Parathyroid adenoma (tissue), 2 donors: ENCODE results near the gene RANBP9.

Source experiments
- H2AFZ ChIP-seq: fragments of 300-600 bp; sonication (generic); one replicate; pipeline ENCODE4 v1.7.0; 2017; ENCODE audit warnings: antibody characterized with exemption, mild to moderate bottlenecking
- H3K27ac ChIP-seq: fragments of 300-600 bp; sonication (generic); one replicate; pipeline ENCODE4 v1.7.0; 2017
- H3K27me3 ChIP-seq: fragments of 300-600 bp; sonication (generic); one replicate; pipeline ENCODE4 v1.7.0; 2017; ENCODE audit warnings: low read length; ENCODE audit not compliant: control insufficient read depth, insufficient read depth
- H3K36me3 ChIP-seq: fragments of 300-600 bp; sonication (generic); one replicate; pipeline ENCODE4 v1.7.0; 2017; ENCODE audit warnings: low read length; ENCODE audit not compliant: control insufficient read depth, insufficient read depth
- H3K4me1 ChIP-seq: fragments of 300-600 bp; sonication (generic); one replicate; pipeline ENCODE4 v1.7.0; 2017; ENCODE audit warnings: control low read depth
- H3K4me2 ChIP-seq: fragments of 300-600 bp; sonication (generic); one replicate; pipeline ENCODE4 v1.7.0; 2017; ENCODE audit warnings: low read length
- H3K4me3 ChIP-seq: fragments of 300-600 bp; sonication (generic); one replicate; pipeline ENCODE4 v1.7.0; 2017; ENCODE audit warnings: low read depth, low read length
- H3K79me2 ChIP-seq: fragments of 300-600 bp; sonication (generic); one replicate; pipeline ENCODE4 v1.7.0; 2017; ENCODE audit warnings: control low read depth
- H3K9ac ChIP-seq: fragments of 300-600 bp; sonication (generic); one replicate; pipeline ENCODE4 v1.7.0; 2017; ENCODE audit warnings: mild to moderate bottlenecking
- H3K9me3 ChIP-seq: fragments of 300-600 bp; sonication (generic); one replicate; pipeline ENCODE4 v1.7.0; 2017; ENCODE audit warnings: low read length; ENCODE audit not compliant: control insufficient read depth
- TF ChIP-seq, protein P1 (sequence below): fragments of 300-600 bp; sonication (generic); IDR thresholded peaks from one replicate; pipeline ENCODE4 v1.7.0; 2017; ENCODE audit warnings: antibody characterized with exemption, mild to moderate bottlenecking
- donor health status: primary hyperparathyroidism.

RANBP9 gene

DNA sequence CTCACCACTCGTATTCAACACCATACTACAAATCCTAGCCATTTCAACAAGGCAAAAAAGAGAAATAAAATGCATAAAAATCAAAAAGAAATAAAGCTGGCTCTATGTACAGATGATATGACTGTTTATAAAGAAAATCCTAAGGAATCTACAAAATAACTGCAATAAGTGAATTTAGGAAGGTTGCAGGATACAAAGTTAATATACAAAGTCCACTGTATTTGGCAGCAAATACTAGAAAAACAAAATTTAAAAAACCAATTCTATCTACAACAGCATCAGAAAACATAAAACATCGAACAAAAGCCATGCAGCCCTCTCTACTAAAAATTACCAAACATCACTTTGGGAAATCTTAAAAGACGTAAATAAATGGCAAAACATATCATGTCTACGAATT lies 47.6 kb downstream of the RANBP9 start:
- Histone ChIP-seq H3K36me3 (no peaks in the 10 kb centered on the region), H3K27ac (no peak overlapping the region), H3K4me3 (no peak overlapping the region), H3K4me2 (no peak overlapping the region), H3K9ac (no peak overlapping the region), H3K9me3 (no peaks in the 10 kb centered on the region), H3K4me1 (no peaks in the 10 kb centered on the region), H3K79me2 (peaks cover 26% of the 10 kb centered on the region), H3K27me3 (no peaks in the 10 kb centered on the region), H2AFZ (no peak overlapping the region)
- TF ChIP-seq, protein P1, sequence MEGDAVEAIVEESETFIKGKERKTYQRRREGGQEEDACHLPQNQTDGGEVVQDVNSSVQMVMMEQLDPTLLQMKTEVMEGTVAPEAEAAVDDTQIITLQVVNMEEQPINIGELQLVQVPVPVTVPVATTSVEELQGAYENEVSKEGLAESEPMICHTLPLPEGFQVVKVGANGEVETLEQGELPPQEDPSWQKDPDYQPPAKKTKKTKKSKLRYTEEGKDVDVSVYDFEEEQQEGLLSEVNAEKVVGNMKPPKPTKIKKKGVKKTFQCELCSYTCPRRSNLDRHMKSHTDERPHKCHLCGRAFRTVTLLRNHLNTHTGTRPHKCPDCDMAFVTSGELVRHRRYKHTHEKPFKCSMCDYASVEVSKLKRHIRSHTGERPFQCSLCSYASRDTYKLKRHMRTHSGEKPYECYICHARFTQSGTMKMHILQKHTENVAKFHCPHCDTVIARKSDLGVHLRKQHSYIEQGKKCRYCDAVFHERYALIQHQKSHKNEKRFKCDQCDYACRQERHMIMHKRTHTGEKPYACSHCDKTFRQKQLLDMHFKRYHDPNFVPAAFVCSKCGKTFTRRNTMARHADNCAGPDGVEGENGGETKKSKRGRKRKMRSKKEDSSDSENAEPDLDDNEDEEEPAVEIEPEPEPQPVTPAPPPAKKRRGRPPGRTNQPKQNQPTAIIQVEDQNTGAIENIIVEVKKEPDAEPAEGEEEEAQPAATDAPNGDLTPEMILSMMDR: no peak

DNA sequence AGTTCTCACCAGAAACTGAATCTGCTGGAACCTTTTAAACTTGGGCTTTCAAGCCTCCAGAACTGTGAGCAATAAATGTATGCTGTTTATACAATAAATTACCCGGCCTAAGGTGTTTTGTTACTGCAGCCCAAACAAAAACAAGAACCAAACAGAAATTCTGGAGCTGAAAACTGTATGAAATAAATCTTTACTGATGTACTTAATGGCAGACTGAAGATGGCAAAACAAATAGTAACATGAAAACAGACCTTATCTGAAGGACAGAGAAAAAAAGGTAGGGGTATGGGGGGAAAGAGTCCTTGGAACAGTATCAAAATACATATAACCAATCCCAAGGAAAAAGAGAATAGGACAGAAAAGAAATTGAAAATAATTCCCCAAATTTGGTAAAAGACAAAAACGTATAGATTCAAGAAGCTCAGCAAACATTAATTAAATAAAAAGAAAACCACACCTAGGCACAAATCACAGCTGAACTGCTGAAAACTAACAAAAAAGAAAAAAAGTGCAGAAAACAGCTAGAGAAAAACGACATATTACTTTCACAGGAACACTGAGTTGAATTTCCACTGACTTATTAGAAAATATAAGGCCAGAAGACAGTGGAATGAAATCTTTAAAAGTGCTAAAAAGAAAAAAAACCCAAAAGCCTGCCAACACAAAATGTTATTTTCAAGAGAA lies 48.8 kb downstream of the RANBP9 start:
- Histone ChIP-seq H3K9me3 (no peaks in the 10 kb centered on the region), H3K79me2 (peaks cover 20% of the 10 kb centered on the region), H3K4me2 (no peak overlapping the region), H3K4me1 (no peaks in the 10 kb centered on the region), H3K27ac (no peak overlapping the region), H3K9ac (no peak overlapping the region), H3K36me3 (no peaks in the 10 kb centered on the region), H3K27me3 (no peaks in the 10 kb centered on the region), H3K4me3 (no peak overlapping the region), H2AFZ (no peak overlapping the region)
- TF ChIP-seq, protein P1: no peak

DNA sequence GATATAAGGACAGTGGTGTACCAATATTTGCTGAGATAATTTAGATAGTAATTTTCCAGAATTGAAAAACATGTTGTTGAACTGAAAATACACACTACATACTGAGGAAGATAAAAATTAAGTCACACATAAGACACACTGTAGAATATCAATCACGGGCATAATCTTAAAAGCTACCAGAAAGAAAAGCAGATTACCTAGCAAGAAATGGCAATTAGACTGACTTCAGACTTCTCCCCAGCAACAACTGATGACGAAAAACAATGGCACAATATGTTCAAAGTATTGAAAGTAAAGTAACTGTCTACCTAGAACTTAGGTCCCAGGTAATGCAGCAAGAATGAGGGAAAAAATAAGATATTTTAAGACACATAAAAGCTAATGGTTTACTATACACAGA lies 50.0 kb downstream of the RANBP9 start:
- Histone ChIP-seq H2AFZ (no peak overlapping the region), H3K4me2 (no peak overlapping the region), H3K27ac (no peak overlapping the region), H3K36me3 (no peaks in the 10 kb centered on the region), H3K79me2 (peaks cover 17% of the 10 kb centered on the region), H3K27me3 (no peaks in the 10 kb centered on the region), H3K9ac (no peak overlapping the region), H3K4me1 (no peaks in the 10 kb centered on the region), H3K9me3 (no peaks in the 10 kb centered on the region), H3K4me3 (no peak overlapping the region)
- TF ChIP-seq, protein P1: no peak

DNA sequence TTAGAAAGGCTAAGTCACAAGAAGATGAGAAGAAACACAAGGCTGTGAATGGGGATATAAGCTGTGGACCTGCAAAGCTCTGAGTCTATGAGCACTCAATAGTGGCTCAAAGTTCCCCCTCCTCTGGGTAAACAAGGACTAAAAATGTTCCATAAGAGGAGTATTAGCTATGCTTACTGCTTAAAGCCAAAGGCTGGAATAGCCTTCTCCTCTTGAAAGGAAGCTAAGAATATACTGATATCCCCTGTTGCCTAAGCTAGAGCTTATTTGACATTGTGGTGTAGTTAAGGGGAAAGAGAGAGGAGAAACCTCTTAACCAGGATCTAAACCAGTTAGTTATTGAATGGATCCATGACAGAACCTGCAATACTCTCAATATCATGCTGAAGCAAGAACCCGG lies 50.7 kb downstream of the RANBP9 start:
- H3K79me2 ChIP-seq: peaks cover 11% of the 10 kb centered on the region
- no peaks in the 10 kb centered on the region for H3K9me3 ChIP-seq
- no peaks in the 10 kb centered on the region for H3K27me3 ChIP-seq
- no peak overlapping the region for H3K4me3 ChIP-seq
- no peaks in the 10 kb centered on the region for H3K4me1 ChIP-seq
- no peak overlapping the region for H3K27ac ChIP-seq
- no peak overlapping the region for H3K4me2 ChIP-seq
- H2AFZ ChIP-seq: no peak overlapping the region
- H3K36me3 ChIP-seq: no peaks in the 10 kb centered on the region
- H3K9ac ChIP-seq: no peak overlapping the region
- TF ChIP-seq, protein P1: no peak

DNA sequence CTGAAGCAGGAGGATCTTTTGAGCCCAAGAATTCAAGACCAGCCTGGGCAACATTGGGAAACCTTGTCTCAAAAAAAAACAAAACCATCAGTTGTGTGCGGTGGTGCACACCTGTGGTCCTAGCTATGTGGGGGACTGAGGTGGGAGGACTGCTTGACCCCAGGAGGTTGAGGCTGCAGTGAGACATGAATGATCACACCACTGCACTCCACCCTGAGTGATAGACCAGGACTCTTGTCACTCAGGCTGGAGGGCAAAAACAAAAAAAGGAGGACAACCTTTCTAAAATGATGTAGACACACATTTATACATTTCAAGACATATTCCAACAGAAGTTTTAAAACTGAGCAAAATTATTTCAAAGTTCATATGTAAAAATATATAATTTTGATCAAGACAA lies 51.4 kb downstream of the RANBP9 start:
- H3K27ac ChIP-seq: no peak overlapping the region
- H3K9ac ChIP-seq: no peak overlapping the region
- H3K4me2 ChIP-seq: no peak overlapping the region
- H3K4me1 ChIP-seq: no peaks in the 10 kb centered on the region
- H3K36me3 ChIP-seq: no peaks in the 10 kb centered on the region
- H3K9me3 ChIP-seq: no peaks in the 10 kb centered on the region
- no peak overlapping the region for H2AFZ ChIP-seq
- no peaks in the 10 kb centered on the region for H3K27me3 ChIP-seq
- peaks cover 9% of the 10 kb centered on the region for H3K79me2 ChIP-seq
- TF ChIP-seq, protein P1: no peak
- H3K4me3 ChIP-seq: no peak overlapping the region
